Epithelial cell of esophagus (primary cell): ENCODE measurements around the gene DAZ3.
"Not testable (repeated sequence)": the region's sequence is repeated elsewhere in the genome, so short reads cannot be mapped to it uniquely, and the experiment has no call there.

ENCODE experiments used
- DNase-seq: peaks from one replicate; pipeline ENCODE4 v3.0.0; 2010; ENCODE audit warnings: low read depth
- H3K4me3 ChIP-seq: 2 replicates; pipeline ENCODE4 v1.5.1; 2011; ENCODE audit warnings: mild to moderate bottlenecking, low read length, control low read depth

DAZ3 gene, protein sequence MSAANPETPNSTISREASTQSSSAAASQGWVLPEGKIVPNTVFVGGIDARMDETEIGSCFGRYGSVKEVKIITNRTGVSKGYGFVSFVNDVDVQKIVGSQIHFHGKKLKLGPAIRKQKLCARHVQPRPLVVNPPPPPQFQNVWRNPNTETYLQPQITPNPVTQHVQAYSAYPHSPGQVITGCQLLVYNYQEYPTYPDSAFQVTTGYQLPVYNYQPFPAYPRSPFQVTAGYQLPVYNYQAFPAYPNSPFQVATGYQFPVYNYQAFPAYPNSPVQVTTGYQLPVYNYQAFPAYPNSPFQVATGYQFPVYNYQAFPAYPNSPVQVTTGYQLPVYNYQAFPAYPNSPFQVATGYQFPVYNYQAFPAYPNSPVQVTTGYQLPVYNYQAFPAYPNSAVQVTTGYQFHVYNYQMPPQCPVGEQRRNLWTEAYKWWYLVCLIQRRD

GRCh38 chrY:24813293-24813692, at the start of gene DAZ3:
DAZ3 (minus strand) TSS chrY:24813393; CDS start chrY:24813185, 208 bp downstream.
- H3K4me3 ChIP-seq, DNase-seq: not testable (repeated sequence)

DNA sequence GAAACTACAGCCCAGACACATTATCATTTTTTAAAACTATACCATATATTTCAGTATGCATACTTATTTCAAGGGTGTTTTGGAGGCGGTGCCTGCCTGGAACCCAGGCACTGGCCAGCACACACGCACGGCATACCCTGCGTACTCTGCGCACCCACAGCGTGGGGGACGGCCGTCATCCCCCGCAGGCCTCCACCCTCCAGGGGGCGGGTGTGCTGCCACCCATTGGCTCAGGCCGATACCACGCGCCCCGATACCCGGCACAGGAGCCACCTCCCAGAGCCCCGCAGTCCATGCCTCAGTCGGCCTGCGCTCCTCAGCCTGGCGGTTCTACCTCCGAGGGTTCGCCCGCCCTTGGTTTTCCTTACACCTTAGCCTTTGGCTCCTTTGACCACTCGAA, 20.4 kb upstream of the DAZ3 start, which contains the start of gene DAZ4:
Gene DAZ4 (plus strand): TSS at position 301 of the 400 bp plus-strand sequence. CDS start 208 bp downstream, outside the sequence.
- not testable (repeated sequence) for DNase-seq

GRCh38 chrY:24825069-24825468, 11.9 kb upstream of the DAZ3 start:
- DNase-seq, H3K4me3 ChIP-seq: not testable (repeated sequence)

More for the DNA sequence above, 20.4 kb upstream of the DAZ3 start, which contains the start of gene DAZ4:
- H3K4me3 ChIP-seq = not testable (repeated sequence)

DNA sequence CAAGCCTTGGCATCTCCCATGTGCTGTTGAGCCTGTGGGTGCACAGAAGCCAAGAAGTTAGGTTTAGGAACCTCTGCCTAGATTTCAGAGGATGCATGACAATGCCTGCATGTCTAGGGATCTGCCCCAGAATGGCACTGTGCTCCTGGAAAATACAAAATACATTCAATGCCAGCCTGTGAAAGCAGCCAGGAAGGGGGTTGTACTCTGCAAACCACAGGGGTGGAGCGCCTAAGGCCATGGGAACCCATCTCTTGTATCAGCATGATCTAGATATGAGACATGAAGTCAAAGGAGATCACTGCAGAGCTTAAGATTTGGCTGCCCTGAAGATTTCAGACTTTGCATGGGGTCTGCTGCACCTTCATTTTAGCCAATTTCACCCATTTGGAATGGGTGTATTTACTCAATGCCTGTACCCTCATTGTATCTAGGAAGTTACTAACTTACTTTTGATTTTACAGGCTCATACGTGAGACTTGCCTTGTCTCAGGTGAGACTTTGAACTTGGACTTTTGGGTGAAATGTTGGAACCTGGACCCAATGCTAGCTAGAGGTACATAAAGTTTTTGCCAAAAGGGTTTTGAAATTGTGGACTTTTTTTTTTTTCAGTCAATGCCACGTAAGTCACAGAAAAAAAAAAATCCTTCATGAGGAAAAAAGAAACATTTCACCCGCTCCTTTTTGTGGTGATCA, 11.1 kb upstream of the DAZ3 start:
- DNase-seq = not testable (repeated sequence)

DNA sequence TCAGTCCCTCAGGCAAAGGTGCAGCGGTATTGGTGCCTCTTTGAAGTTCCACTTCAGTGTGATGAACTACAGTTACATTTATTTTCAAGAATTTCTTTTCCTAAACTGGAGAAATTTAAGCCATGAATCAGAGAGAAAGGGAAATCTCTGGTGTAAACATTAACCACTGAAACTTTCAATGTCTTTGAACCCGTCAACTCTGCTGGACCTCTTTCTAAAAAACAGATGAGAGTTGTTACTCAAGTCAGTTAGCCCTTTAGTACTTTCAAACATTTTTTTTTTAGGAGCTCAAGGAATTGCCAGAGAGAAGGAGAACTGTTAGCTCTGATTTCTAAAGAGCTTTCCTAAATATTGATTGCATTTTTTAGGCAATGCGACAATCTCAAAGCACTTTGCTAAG, 8.6 kb upstream of the DAZ3 start:
- H3K4me3 ChIP-seq, DNase-seq: not testable (repeated sequence)

More for the DNA sequence above, 11.1 kb upstream of the DAZ3 start:
- not testable (repeated sequence) for H3K4me3 ChIP-seq
